Mesenchymal stem cell (in vitro differentiated cells and primary cell): ENCODE measurements around the gene HELZ2.

Experiments used
- DNase-seq: peaks from one replicate; pipeline ENCODE4 v3.0.0-alpha.2; 2013
- H2AFZ ChIP-seq: one replicate; pipeline ENCODE4 v1.6.1; 2013; ENCODE audit warnings: low read depth, mild to moderate bottlenecking, control low read depth, inconsistent platforms, low read length, moderate library complexity
- H2AK5ac ChIP-seq: 2 replicates; pipeline ENCODE4 v1.6.1; 2013; ENCODE audit warnings: low read length, moderate library complexity, mild to moderate bottlenecking, inconsistent platforms; ENCODE audit not compliant: severe bottlenecking
- H2BK120ac ChIP-seq: one replicate; pipeline ENCODE4 v1.6.1; 2013; ENCODE audit warnings: low read depth, mild to moderate bottlenecking, inconsistent platforms, low read length, moderate library complexity
- H2BK12ac ChIP-seq, 2 experiments: one replicate each; pipeline ENCODE4 v1.6.1; 2013; ENCODE audit warnings: inconsistent platforms in 2 of 2, low read length in 2 of 2, mild to moderate bottlenecking in 2 of 2, moderate library complexity in 2 of 2, control low read depth in 1 of 2
- H2BK15ac ChIP-seq: one replicate; pipeline ENCODE4 v1.6.1; 2013; ENCODE audit warnings: mild to moderate bottlenecking, low read depth, inconsistent platforms; ENCODE audit not compliant: poor library complexity, severe bottlenecking
- H2BK5ac ChIP-seq: 2 replicates; pipeline ENCODE4 v1.6.1; 2013; ENCODE audit warnings: low read depth, mild to moderate bottlenecking, low read length, control low read depth, inconsistent platforms; ENCODE audit not compliant: poor library complexity, severe bottlenecking
- H3K14ac ChIP-seq, 2 experiments: one replicate each; pipeline ENCODE4 v1.6.1; 2013; ENCODE audit warnings: inconsistent platforms in 2 of 2, low read length in 2 of 2, control low read depth in 1 of 2, mild to moderate bottlenecking in 1 of 2, moderate library complexity in 1 of 2
- H3K18ac ChIP-seq, 2 experiments: one replicate each; pipeline ENCODE4 v1.6.1; 2013; ENCODE audit warnings: inconsistent platforms in 2 of 2, low read length in 2 of 2, control low read depth in 1 of 2, low read depth in 1 of 2, mild to moderate bottlenecking in 1 of 2
- H3K23ac ChIP-seq, 2 experiments: one replicate each; pipeline ENCODE4 v1.6.1; 2013; ENCODE audit warnings: inconsistent platforms in 2 of 2, low read length in 2 of 2, mild to moderate bottlenecking in 2 of 2, moderate library complexity in 2 of 2, control low read depth in 1 of 2
- H3K27ac ChIP-seq: 2 replicates; pipeline ENCODE4 v1.5.1; 2013; ENCODE audit warnings: mild to moderate bottlenecking, moderate library complexity, low read length, control low read depth, inconsistent platforms; ENCODE audit not compliant: poor library complexity, severe bottlenecking
- H3K27me3 ChIP-seq, 2 experiments: 2 replicates each; pipeline versions ENCODE4 v1.6.1 to v1.7.0; 2013; ENCODE audit warnings: low read length in 2 of 2, mild to moderate bottlenecking in 2 of 2, moderate library complexity in 2 of 2, control low read depth in 1 of 2, inconsistent platforms in 1 of 2; ENCODE audit not compliant: control insufficient read depth in 1 of 2, insufficient read depth in 1 of 2
- H3K36me3 ChIP-seq, 2 experiments: 2 replicates each; pipeline versions ENCODE4 v1.6.1 to v1.7.0; 2013; ENCODE audit warnings: low read length in 2 of 2, control low read depth in 1 of 2, inconsistent platforms in 1 of 2, low read depth in 1 of 2, mild to moderate bottlenecking in 1 of 2; ENCODE audit not compliant: insufficient read depth in 2 of 2, control insufficient read depth in 1 of 2
- H3K4ac ChIP-seq, 2 experiments: one replicate each; pipeline ENCODE4 v1.6.1; 2013; ENCODE audit warnings: inconsistent platforms in 2 of 2, low read length in 2 of 2, mild to moderate bottlenecking in 2 of 2, moderate library complexity in 2 of 2, control low read depth in 1 of 2, low read depth in 1 of 2
- H3K4me1 ChIP-seq: 2 replicates; pipeline ENCODE4 v1.6.1; 2013; ENCODE audit warnings: low read depth, low read length, control low read depth; ENCODE audit not compliant: control insufficient read depth, insufficient read depth
- H3K4me2 ChIP-seq: 2 replicates; pipeline ENCODE4 v1.6.1; 2013; ENCODE audit warnings: low read length, mild to moderate bottlenecking, inconsistent platforms; ENCODE audit not compliant: poor library complexity, severe bottlenecking
- H3K4me3 ChIP-seq, 2 experiments: 2 replicates each; pipeline versions ENCODE4 v1.5.1 to v1.7.0; 2013; ENCODE audit warnings: low read length in 2 of 2, mild to moderate bottlenecking in 2 of 2, control low read depth in 1 of 2, low read depth in 1 of 2; ENCODE audit not compliant: insufficient read depth in 1 of 2
- H3K79me1 ChIP-seq: replicated peaks from 2 replicates; pipeline ENCODE4 v1.6.1; 2013; ENCODE audit warnings: mild to moderate bottlenecking, control low read depth, low read length, inconsistent platforms; ENCODE audit not compliant: poor library complexity, severe bottlenecking
- H3K9ac ChIP-seq: 2 replicates; pipeline ENCODE4 v1.7.0; 2013; ENCODE audit warnings: mild to moderate bottlenecking, low read length, moderate library complexity
- H3K9me3 ChIP-seq: 2 replicates; pipeline ENCODE4 v1.7.0; 2013; ENCODE audit warnings: mild to moderate bottlenecking, low read length; ENCODE audit not compliant: control insufficient read depth
- H4K8ac ChIP-seq: one replicate; pipeline ENCODE4 v1.6.1; 2013; ENCODE audit warnings: inconsistent platforms, mild to moderate bottlenecking, low read length, moderate library complexity
- H4K91ac ChIP-seq: one replicate; pipeline ENCODE4 v1.6.1; 2013; ENCODE audit warnings: mild to moderate bottlenecking, low read length, inconsistent platforms
- WGBS: methylation state at CpG from one replicate; pipeline ENCODE4 v1.1.7; 2013; ENCODE audit warnings: mixed read lengths; 5-methylcytosine and 5-hydroxymethylcytosine counted together

HELZ2 gene

DNA sequence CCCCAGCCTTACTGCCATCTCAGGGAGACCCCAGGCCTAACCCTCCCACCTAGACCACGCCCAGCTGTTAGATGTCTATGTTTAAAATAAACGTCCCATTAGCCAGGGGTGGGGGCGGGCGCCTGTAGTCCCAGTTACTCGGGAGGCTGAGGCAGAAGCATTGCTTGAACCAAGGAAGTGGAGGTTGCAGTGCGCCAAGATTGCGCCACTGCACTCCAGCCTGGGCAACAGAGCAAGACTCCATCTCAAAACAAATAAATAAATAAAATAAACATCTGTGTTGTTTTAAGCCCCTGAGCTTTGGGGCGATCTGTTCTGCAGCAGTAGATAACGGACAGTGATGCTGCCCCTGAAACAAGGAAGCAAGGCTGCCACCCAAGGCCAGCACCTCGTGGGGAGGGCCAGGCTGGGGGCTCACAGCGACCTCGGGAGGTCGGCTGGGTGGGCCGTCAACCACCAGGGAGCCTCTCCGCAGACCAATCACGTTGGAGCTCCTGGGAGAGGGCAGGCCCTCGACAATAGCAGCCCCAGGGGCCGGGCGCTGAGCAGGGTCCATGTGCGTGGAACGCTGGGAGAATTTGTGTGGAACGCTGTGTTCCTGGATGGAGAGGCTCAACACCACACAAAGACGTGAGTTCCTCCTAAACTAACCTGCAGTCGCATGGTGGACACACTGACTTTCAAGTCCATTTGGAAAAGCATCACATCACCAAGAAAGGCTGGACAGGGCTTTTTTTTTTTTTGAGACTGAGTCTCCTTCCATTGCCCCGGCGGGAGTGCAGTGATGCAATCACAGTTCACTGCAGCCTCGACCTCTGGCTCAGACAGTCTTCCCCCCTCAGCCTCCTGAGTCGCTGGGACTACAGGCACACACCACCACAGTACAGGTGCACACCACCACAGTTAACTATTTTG lies 1.0 kb upstream of the HELZ2 start:
- H2BK120ac ChIP-seq: no peak overlapping the region
- H2AK5ac ChIP-seq: peak overlapping the region; percentile 4
- no peak overlapping the region for H3K9ac ChIP-seq
- peaks cover 19% of the 10 kb centered on the region for H3K79me1 ChIP-seq
- no peaks in the 10 kb centered on the region for H3K9me3 ChIP-seq
- peak overlapping the region; percentile 39 to 90 for H3K4ac ChIP-seq
- H3K4me2 ChIP-seq: no peak overlapping the region
- peak; percentile 46 for DNase-seq
- peaks cover 8 to 21% of the 10 kb centered on the region in 2 experiments for H3K36me3 ChIP-seq
- H4K91ac ChIP-seq: peak overlapping the region; percentile 48
- H3K27me3 ChIP-seq: peaks cover 0 to 19% of the 10 kb centered on the region in 2 experiments
- peak overlapping the region in 1 of 2 experiments; percentile 70 for H3K4me3 ChIP-seq
- WGBS: 79% methylated on average over 25 of the region's 28 CpGs
- peak overlapping the region; percentile 50 to 99 for H3K18ac ChIP-seq
- no peak overlapping the region for H2BK5ac ChIP-seq
- peak overlapping the region; percentile 99 for H2AFZ ChIP-seq
- H3K4me1 ChIP-seq: peaks cover 30% of the 10 kb centered on the region
- H3K14ac ChIP-seq: no peak overlapping the region
- no peak overlapping the region for H3K27ac ChIP-seq
- H3K23ac ChIP-seq: no peak overlapping the region
- peak overlapping the region in 1 of 2 experiments; percentile 61 for H2BK12ac ChIP-seq
- no peak overlapping the region for H2BK15ac ChIP-seq
- peak overlapping the region; percentile 86 for H4K8ac ChIP-seq

DNA sequence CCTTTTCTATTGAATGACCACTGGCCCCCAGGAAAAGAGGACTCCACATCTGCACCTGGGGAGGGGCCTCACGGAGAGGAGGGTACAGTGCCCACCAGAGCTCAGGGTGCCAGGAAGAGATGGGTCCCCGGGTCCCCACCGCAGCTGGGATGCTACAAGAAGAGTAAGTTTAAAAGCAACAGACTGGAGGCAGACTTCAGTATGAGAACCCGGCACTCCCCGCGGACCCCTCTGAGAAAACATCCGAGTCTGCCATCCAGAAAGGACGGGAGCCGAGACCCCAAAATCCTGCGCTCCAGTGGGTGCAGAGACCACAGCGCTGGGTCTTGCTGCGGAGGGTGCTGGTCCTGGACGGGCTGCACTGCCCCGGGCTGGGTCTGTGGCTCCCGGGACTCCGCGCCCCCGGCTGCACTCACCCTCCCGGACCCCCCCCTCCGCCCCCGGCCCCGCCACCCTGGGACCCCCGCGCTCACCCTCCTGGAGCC lies 350 bp downstream of the HELZ2 start:
- no peak overlapping the region for H2BK5ac ChIP-seq
- peak overlapping the region; percentile 90 for H3K4me2 ChIP-seq
- peak overlapping the region; percentile 9 for H2BK15ac ChIP-seq
- H3K79me1 ChIP-seq: peaks cover 19% of the 10 kb centered on the region
- peak overlapping the region in 1 of 2 experiments; percentile 46 for H3K18ac ChIP-seq
- no peak overlapping the region for H2AFZ ChIP-seq
- peak overlapping the region in 1 of 2 experiments; percentile 33 for H2BK12ac ChIP-seq
- H3K27me3 ChIP-seq: peaks cover 0 to 5% of the 10 kb centered on the region in 2 experiments
- no peak overlapping the region for H3K27ac ChIP-seq
- peak overlapping the region in 1 of 2 experiments; percentile 32 for H3K4ac ChIP-seq
- H4K91ac ChIP-seq: no peak overlapping the region
- 15% methylated on average over 10 of the region's 24 CpGs for WGBS
- DNase-seq: peak; percentile 18
- H3K9ac ChIP-seq: peak overlapping the region; percentile 89
- peaks cover 8 to 31% of the 10 kb centered on the region in 2 experiments for H3K36me3 ChIP-seq
- peak overlapping the region; percentile 71 to 85 for H3K4me3 ChIP-seq
- peaks cover 34% of the 10 kb centered on the region for H3K4me1 ChIP-seq
- H4K8ac ChIP-seq: no peak overlapping the region
- H2BK120ac ChIP-seq: peak overlapping the region; percentile 21
- no peak overlapping the region for H3K23ac ChIP-seq
- H3K14ac ChIP-seq: peak overlapping the region in 1 of 2 experiments; percentile 6
- H3K9me3 ChIP-seq: no peaks in the 10 kb centered on the region
- no peak overlapping the region for H2AK5ac ChIP-seq

DNA sequence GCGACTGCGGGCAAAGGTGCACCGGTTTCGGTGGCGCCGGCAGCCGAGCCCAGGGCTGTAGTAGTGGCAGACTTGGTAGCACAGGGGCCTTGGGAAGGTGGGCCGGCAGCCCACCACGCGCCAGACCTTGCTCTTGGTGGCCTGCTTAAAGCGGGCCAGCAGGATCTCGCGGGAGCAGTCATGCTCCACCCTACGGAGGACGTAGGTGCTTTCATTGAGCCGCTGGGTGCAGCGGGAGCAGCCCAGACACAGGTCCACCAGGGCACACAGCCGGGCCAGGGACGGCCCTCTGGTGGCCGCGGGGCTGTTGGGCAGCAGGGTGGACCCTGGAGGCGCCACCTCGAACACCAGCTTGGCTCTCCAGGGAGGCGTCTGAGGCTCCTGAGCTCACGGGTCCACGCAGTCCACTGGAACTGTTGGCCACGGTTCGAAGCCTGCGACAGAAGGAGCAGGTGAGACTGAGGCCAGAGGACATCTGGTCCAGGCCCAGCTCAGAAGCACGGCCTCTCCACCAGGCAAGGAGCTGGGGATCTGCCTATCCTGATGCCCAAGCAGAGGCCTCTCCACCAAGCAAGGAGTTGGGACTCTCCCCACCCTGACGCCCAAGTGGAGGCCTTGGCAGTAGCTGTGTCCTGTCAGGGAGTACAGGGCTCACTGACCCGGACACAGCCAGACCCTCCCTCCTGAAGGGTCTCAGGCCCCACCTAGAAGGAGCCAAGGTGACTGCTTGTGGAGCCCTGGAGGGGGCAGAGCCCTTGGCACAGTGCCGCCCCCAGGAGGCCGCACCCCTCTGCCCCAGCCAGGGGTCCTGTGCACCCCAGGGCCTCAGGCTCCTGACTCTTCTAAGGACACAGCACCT lies 1.0 kb downstream of the HELZ2 start:
- H3K4me1 ChIP-seq: peaks cover 41% of the 10 kb centered on the region
- H2BK12ac ChIP-seq: peak overlapping the region in 1 of 2 experiments; percentile 33
- H3K27me3 ChIP-seq: peaks cover 0 to 5% of the 10 kb centered on the region in 2 experiments
- peak overlapping the region; percentile 83 for H4K91ac ChIP-seq
- H3K4me2 ChIP-seq: peak overlapping the region; percentile 90
- no peak overlapping the region for H2BK5ac ChIP-seq
- peak; percentile 38 for DNase-seq
- H3K9me3 ChIP-seq: no peaks in the 10 kb centered on the region
- H3K27ac ChIP-seq: no peak overlapping the region
- peak overlapping the region; percentile 66 for H4K8ac ChIP-seq
- H3K79me1 ChIP-seq: peaks cover 19% of the 10 kb centered on the region
- H3K36me3 ChIP-seq: peaks cover 8 to 38% of the 10 kb centered on the region in 2 experiments
- peak overlapping the region; percentile 89 for H3K9ac ChIP-seq
- peak overlapping the region; percentile 27 to 32 for H3K4ac ChIP-seq
- peak overlapping the region in 1 of 2 experiments; percentile 6 for H3K14ac ChIP-seq
- no peak overlapping the region for H2BK120ac ChIP-seq
- no peak overlapping the region for H2AK5ac ChIP-seq
- H2AFZ ChIP-seq: no peak overlapping the region
- H3K18ac ChIP-seq: no peak overlapping the region
- peak overlapping the region; percentile 64 for H2BK15ac ChIP-seq
- H3K23ac ChIP-seq: peak overlapping the region in 1 of 2 experiments; percentile 29
- H3K4me3 ChIP-seq: peak overlapping the region; percentile 71 to 85
- WGBS: 97% methylated on average over 29 of the region's 34 CpGs
